ENCODE data around the gene CCDC28B. TPM values are rescaled to one million over a fixed set of nuclear protein-coding genes. Genes with fewer than 3 reads are reported as not detected.

CCDC28B gene
- total RNA-seq, 5 donors from 2014 or later (not counting 1 experiment from before 2014, with no cell fraction given): 6.5 to 9.0 (median 6.8) TPM

DNA sequence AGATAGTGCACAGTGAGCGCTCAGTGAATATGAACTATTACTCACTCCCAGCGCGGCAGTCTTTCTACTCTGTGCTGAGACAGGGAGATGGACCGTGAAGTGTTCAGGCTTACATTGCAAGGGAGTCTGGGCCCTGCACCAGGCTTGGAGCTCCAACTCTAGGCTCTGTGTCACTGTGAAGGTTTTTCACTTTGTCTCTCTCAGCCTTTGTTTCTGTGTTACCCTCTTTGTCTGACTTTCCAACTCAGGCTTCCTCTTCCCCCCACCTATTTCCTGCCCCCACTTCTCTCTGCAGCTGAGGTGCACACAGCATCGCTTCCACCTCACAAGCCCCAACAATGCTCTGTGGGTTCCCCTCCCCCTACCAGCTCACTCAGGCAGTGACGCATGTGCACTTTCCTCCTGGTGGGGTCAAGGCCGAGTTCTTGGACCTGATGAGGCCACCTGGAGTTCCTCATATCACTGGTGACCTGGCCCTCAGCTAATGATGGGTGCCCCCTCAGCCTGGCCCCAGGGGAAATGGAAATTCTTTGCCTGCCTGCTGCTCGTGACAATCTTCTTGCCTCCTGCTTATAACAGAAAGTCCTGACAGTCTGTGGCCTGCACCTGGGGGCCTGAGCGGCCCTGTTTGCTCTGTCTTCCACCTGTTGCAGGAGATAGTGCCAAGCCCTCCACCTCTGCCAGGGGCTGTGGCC lies 49.6 kb downstream of the CCDC28B start:
- Mint-ChIP-seq H3K4me1 (peaks cover 49 to 83% (median 73%) of the 10 kb centered on the region in 3 donors), H3K27me3 (no peaks in the 10 kb centered on the region), H3K36me3 (peaks cover 17% of the 10 kb centered on the region), H3K4me3 (peak overlapping the region; percentile 91 to 100 (median 100)), H3K9me3 (no peaks in the 10 kb centered on the region), H3K27ac (peak overlapping the region; percentile 100)
- 2% methylated on average over 9 of the region's 9 CpGs for WGBS (ENCODE audit: insufficient coverage)
- peaks cover 28 to 63% of the 10 kb centered on the region in 2 experiments for H3K4me1 ChIP-seq (ENCODE audit: control insufficient read depth in 1 of 2, extremely low read depth in 1 of 2, insufficient read depth in 2 of 2, low read length in 2 of 2)
- H3K4me3 ChIP-seq (ENCODE audit: control insufficient read depth in 1 of 2, extremely low read depth in 1 of 2, low read length in 1 of 2): peak overlapping the region; percentile 84 to 97
- DNase-seq (peak; percentile 67 to 92 (median 81)), ATAC-seq (replicated peaks in 1 of 4) (peak; percentile 76 to 85 (median 80))
- H3K36me3 ChIP-seq (ENCODE audit: control insufficient read depth in 2 of 2, extremely low read depth in 1 of 2, insufficient read depth in 1 of 2, low read length in 1 of 2): peaks cover 3 to 5% of the 10 kb centered on the region in 2 donors
- ChIA-PET CTCF (interaction anchor here (0.6 to 1.9 kb wide), 9 partner anchors 10 to 92 kb away, joined by 3 to 7 read pairs (median 4); partner anchors contain the start of gene HDAC1 (in 1 of the 2)), POLR2A (interaction anchor here (0.5 to 1.8 kb wide), 7 partner anchors 9 to 981 kb away, joined by 4 to 11 read pairs (median 6); partner anchors contain the start of gene MARCKSL1 (in 1 of the 2))
- H3K27ac ChIP-seq (ENCODE audit: low read length): peak overlapping the region; percentile 96
- H3K9me3 ChIP-seq: no peaks in the 10 kb centered on the region
- no peaks in the 10 kb centered on the region for H3K27me3 ChIP-seq (replicated peaks in 1 of 2; ENCODE audit: control insufficient read depth in 2 of 2, extremely low read depth in 1 of 2, insufficient read depth in 2 of 2, low read length in 1 of 2)

GRCh38 chr1:32250893-32251716 lies 50.7 kb downstream of the CCDC28B start, which contains the start of gene LCK:
LCK (plus strand) TSS chr1:32251265; CDS start chr1:32274330, 23,065 bp downstream.
- H3K36me3 Mint-ChIP-seq: peaks cover 21% of the 10 kb centered on the region
- Histone ChIP-seq H3K27ac (ENCODE audit: low read length) (peak within 1 kb of the TSS; percentile 96), H3K36me3 (ENCODE audit: control insufficient read depth in 2 of 2, extremely low read depth in 1 of 2, insufficient read depth in 1 of 2, low read length in 1 of 2) (peaks cover 3 to 5% of the 10 kb centered on the region in 2 donors), H3K4me1 (ENCODE audit: control insufficient read depth in 1 of 2, extremely low read depth in 1 of 2, insufficient read depth in 2 of 2, low read length in 2 of 2) (peaks cover 38 to 72% of the 10 kb centered on the region in 2 experiments), H3K9me3 (no peaks in the 10 kb centered on the region), H3K27me3 (replicated peaks in 1 of 2; ENCODE audit: control insufficient read depth in 2 of 2, extremely low read depth in 1 of 2, insufficient read depth in 2 of 2, low read length in 1 of 2) (no peaks in the 10 kb centered on the region), H3K4me3 (ENCODE audit: control insufficient read depth in 1 of 2, extremely low read depth in 1 of 2, low read length in 1 of 2) (peak within 1 kb of the TSS; percentile 84 to 97)
- H3K9me3 Mint-ChIP-seq: no peaks in the 10 kb centered on the region
- peaks cover 55 to 84% (median 75%) of the 10 kb centered on the region in 3 donors for H3K4me1 Mint-ChIP-seq
- no peaks in the 10 kb centered on the region for H3K27me3 Mint-ChIP-seq
- H3K27ac Mint-ChIP-seq: peak within 1 kb of the TSS; percentile 100
- CTCF ChIA-PET: no interaction called here
- peak; percentile 17 to 51 (median 40) for ATAC-seq (replicated peaks in 1 of 4)
- peak within 1 kb of the TSS; percentile 91 to 100 (median 100) for H3K4me3 Mint-ChIP-seq
- under 1% methylated on average over 23 of the region's 25 CpGs for WGBS (ENCODE audit: insufficient coverage)
- POLR2A ChIA-PET: interaction anchor here in 1 of 2 donors (0.6 to 1.2 kb wide), 3 partner anchors 10 to 68 kb away, joined by 4 read pairs; no protein-coding TSS in a partner anchor
- peak in 33 of 35 experiments; percentile 34 to 76 (median 58) for DNase-seq

Other genes starting within 250 kb of the CCDC28B start
- gene KHDRBS1, start 186.7 kb upstream of the CCDC28B start, total RNA-seq: 100 to 1,000 TPM in 3 of 5 donors, 10 to 100 TPM in 2; 98.9 to 115 (median 111) TPM
- gene TMEM39B, start 127.7 kb upstream of the CCDC28B start, total RNA-seq: 10 to 100 TPM; 14.5 to 28.1 (median 24.5) TPM
- gene KPNA6, start 92.5 kb upstream of the CCDC28B start, total RNA-seq: 10 to 100 TPM; 46.2 to 53.6 (median 52.3) TPM
- gene TXLNA, start 20.9 kb upstream of the CCDC28B start, total RNA-seq: 10 to 100 TPM; 25.3 to 47.7 (median 43.8) TPM
- 1 to 10 TPM; 1.3 to 3.6 (median 2.3) TPM for gene IQCC, start 5.1 kb downstream of the CCDC28B start, total RNA-seq
- under 1 TPM in 1 of 5 donors, not detected in 4; 0.18 TPM for gene DCDC2B, start 8.5 kb downstream of the CCDC28B start, total RNA-seq
- 10 to 100 TPM; 14.0 to 29.6 (median 26.0) TPM for gene TMEM234, start 21.8 kb downstream of the CCDC28B start, total RNA-seq
- 100 to 1,000 TPM in 2 of 5 donors, 10 to 100 TPM in 3; 94.9 to 117 (median 98.4) TPM for gene EIF3I, start 21.8 kb downstream of the CCDC28B start, total RNA-seq
- 1 to 10 TPM in 1 of 5 donors, under 1 TPM in 4; 0.65 to 1.0 (median 0.95) TPM for gene FAM167B, start 46.6 kb downstream of the CCDC28B start, total RNA-seq
- gene LCK, start 50.7 kb downstream of the CCDC28B start, total RNA-seq: 100 to 1,000 TPM; 341 to 489 (median 428) TPM
- gene HDAC1, start 91.5 kb downstream of the CCDC28B start, total RNA-seq: 100 to 1,000 TPM; 117 to 153 (median 142) TPM
- 10 to 100 TPM; 28.1 to 46.5 (median 41.4) TPM for gene MARCKSL1, start 135.6 kb downstream of the CCDC28B start, total RNA-seq
- 10 to 100 TPM; 27.0 to 43.0 (median 32.0) TPM for gene FAM229A, start 161.9 kb downstream of the CCDC28B start, total RNA-seq
- gene TSSK3, start 161.9 kb downstream of the CCDC28B start, total RNA-seq: 1 to 10 TPM in 3 of 5 donors, under 1 TPM in 1, not detected in 1; 0.65 to 4.3 (median 2.3) TPM
- 100 to 1,000 TPM in 3 of 5 donors, 10 to 100 TPM in 2; 93.4 to 190 (median 105) TPM for gene BSDC1, start 193.8 kb downstream of the CCDC28B start, total RNA-seq